Activated B cell treated with CpG ODN at 0.5 μM for 24 hours (primary cell): ENCODE measurements around the gene RNASE8. TPM values are rescaled to one million over a fixed set of nuclear protein-coding genes. Genes with fewer than 3 reads are reported as not detected.

Source experiments
- ATAC-seq: fragments of 200-7000 bp; cut with Tn5 transposase; one replicate; pipeline ENCODE4 v1.10.0; 2021; ENCODE audit warnings: low read depth, mild to moderate bottlenecking, moderate library complexity
- CTCF ChIA-PET: fragments of 350-600 bp; sonication (Branson Sonifier 250); formaldehyde crosslinking; loops from one replicate; lab custom pipeline; 2021; ENCODE audit warnings: antibody characterized with exemption; lab: Charles Lee
- POLR2A ChIA-PET: fragments of 350-600 bp; sonication (Branson Sonifier 250); formaldehyde crosslinking; loops from one replicate; lab custom pipeline; 2021; ENCODE audit warnings: antibody characterized with exemption; lab: Charles Lee
- DNase-seq: peaks from one replicate; pipeline ENCODE4 v3.0.0; 2022
- H3K27ac Mint-ChIP-seq: one replicate; pipeline ENCODE4 v1.8.0; 2020; ENCODE audit warnings: mixed read lengths
- H3K27me3 Mint-ChIP-seq: one replicate; pipeline ENCODE4 v1.8.0; 2021; ENCODE audit warnings: mixed read lengths
- H3K36me3 Mint-ChIP-seq: one replicate; pipeline ENCODE4 v1.8.0; 2021; ENCODE audit warnings: low read depth, mixed read lengths
- H3K4me1 Mint-ChIP-seq: one replicate; pipeline ENCODE4 v1.8.0; 2021; ENCODE audit warnings: mixed read lengths
- H3K4me3 Mint-ChIP-seq: one replicate; pipeline ENCODE4 v1.8.0; 2020; ENCODE audit warnings: mild to moderate bottlenecking, mixed read lengths
- H3K9me3 Mint-ChIP-seq: one replicate; pipeline ENCODE4 v1.8.0; 2020; ENCODE audit warnings: mixed read lengths
- CTCF ChIP-seq: fragments of 200-600 bp; IDR thresholded peaks from one replicate; pipeline ENCODE4 v1.8.0; 2022; ENCODE audit warnings: antibody characterized with exemption, mild to moderate bottlenecking
- intact Hi-C: fragments of 100-400 bp; cut with micrococcal nuclease; formaldehyde crosslinking; loops from one replicate; pipeline ENCODE4 v1.15.1; 2024
- total RNA-seq: library from RNA; stranded (reverse); gene quantifications from 2 replicates; pipeline ENCODE4 v1.2.3, GENCODE V29; 2022

The RNASE8 gene
- total RNA-seq, 1 donor from 2014 or later = not detected

- ATAC-seq = no peak
- intact Hi-C loops = no loop called here
- H3K9me3 Mint-ChIP-seq = no peaks in the 10 kb centered on the region
- DNase-seq = no peak
- no peak for TF ChIP-seq CTCF
- no peaks in the 10 kb centered on the region for H3K36me3 Mint-ChIP-seq
- CTCF ChIA-PET = interaction anchor here (1.5 to 2.4 kb wide), 2 partner anchors 8 to 29 kb away, joined by 6 to 15 read pairs; no protein-coding TSS in a partner anchor
- no peak overlapping the region for H3K4me3 Mint-ChIP-seq
- H3K4me1 Mint-ChIP-seq = no peaks in the 10 kb centered on the region
- POLR2A ChIA-PET = no interaction called here
- peaks cover 29% of the 10 kb centered on the region for H3K27me3 Mint-ChIP-seq
- no peak overlapping the region for H3K27ac Mint-ChIP-seq
These were observed 13.5 kb upstream of the RNASE8 start for GRCh38 chr14:21043974-21044618.

DNA sequence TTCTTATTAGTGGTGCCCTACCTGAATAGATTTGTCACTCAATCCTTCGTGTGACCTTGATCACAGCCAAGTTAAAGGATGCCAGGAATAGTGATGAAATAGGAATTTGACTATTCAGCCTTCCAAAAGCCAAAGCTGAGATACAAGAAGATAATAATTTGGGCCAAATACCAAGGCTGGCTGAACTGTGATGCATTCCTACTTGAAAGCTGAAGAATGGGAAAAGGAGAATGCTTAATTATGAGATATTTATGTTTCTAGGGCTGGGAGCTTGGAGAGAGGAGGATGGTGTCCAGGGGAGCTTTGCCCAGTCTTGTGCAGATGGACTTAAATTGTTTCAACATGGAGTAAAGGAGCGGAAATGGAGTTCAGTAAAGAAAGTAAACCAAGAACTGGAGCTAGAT, 10.2 kb upstream of the RNASE8 start:
- ChIA-PET POLR2A (no interaction called here), CTCF (interaction anchor here (1.2 to 2.3 kb wide), 2 partner anchors 20 to 33 kb away, joined by 3 to 9 read pairs; no protein-coding TSS in a partner anchor)
- Mint-ChIP-seq H3K36me3 (no peaks in the 10 kb centered on the region), H3K27me3 (peaks cover 21% of the 10 kb centered on the region), H3K9me3 (no peaks in the 10 kb centered on the region), H3K27ac (no peak overlapping the region), H3K4me3 (no peak overlapping the region), H3K4me1 (no peaks in the 10 kb centered on the region)
- DNase-seq (no peak), ATAC-seq (no peak)
- no peak for TF ChIP-seq CTCF
- intact Hi-C loops = no loop called here

GRCh38 chr14:21048638-21049037, 9.0 kb upstream of the RNASE8 start:
- POLR2A ChIA-PET = no interaction called here
- intact Hi-C loops = no loop called here
- no peaks in the 10 kb centered on the region for H3K36me3 Mint-ChIP-seq
- H3K9me3 Mint-ChIP-seq = no peaks in the 10 kb centered on the region
- H3K27me3 Mint-ChIP-seq = peaks cover 18% of the 10 kb centered on the region
- no peaks in the 10 kb centered on the region for H3K4me1 Mint-ChIP-seq
- H3K27ac Mint-ChIP-seq = no peak overlapping the region
- DNase-seq (no peak), ATAC-seq (no peak)
- CTCF ChIA-PET = no interaction called here
- no peak for TF ChIP-seq CTCF
- H3K4me3 Mint-ChIP-seq = no peak overlapping the region

DNA sequence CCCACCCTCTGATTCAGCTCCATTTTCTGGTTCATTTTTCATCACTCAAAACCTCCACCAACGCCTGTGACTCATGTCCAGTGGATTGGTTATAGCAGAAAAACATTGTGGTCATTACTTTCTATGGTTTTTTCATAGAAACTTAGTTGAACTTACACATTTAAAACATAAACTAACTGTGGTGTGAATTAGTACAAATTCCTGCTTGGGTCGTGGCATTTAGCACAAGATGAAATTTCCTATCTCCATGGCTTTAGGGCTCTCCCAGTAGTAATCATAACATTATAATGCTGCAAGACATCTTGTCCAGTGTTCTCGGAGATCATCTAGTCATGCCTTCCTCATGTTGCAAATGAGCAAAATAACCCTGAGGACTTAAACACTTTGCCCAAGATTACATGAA, 8.3 kb upstream of the RNASE8 start:
- ATAC-seq (no peak), DNase-seq (no peak)
- peaks cover 17% of the 10 kb centered on the region for H3K27me3 Mint-ChIP-seq
- no peaks in the 10 kb centered on the region for H3K36me3 Mint-ChIP-seq
- no peaks in the 10 kb centered on the region for H3K4me1 Mint-ChIP-seq
- CTCF ChIA-PET = no interaction called here
- H3K27ac Mint-ChIP-seq = no peak overlapping the region
- no peaks in the 10 kb centered on the region for H3K9me3 Mint-ChIP-seq
- POLR2A ChIA-PET = no interaction called here
- H3K4me3 Mint-ChIP-seq = no peak overlapping the region
- intact Hi-C loops = no loop called here
- no peak for TF ChIP-seq CTCF

GRCh38 chr14:21050597-21050996, 7.0 kb upstream of the RNASE8 start:
- H3K4me1 Mint-ChIP-seq = no peaks in the 10 kb centered on the region
- no peak overlapping the region for H3K27ac Mint-ChIP-seq
- intact Hi-C loops = no loop called here
- ChIA-PET CTCF (interaction anchor here (1.2 kb wide), 1 partner anchor 36 kb away, joined by 3 read pairs; no protein-coding TSS in a partner anchor), POLR2A (no interaction called here)
- no peaks in the 10 kb centered on the region for H3K36me3 Mint-ChIP-seq
- no peak overlapping the region for H3K4me3 Mint-ChIP-seq
- ATAC-seq = no peak
- no peak for TF ChIP-seq CTCF
- peaks cover 6% of the 10 kb centered on the region for H3K27me3 Mint-ChIP-seq
- no peaks in the 10 kb centered on the region for H3K9me3 Mint-ChIP-seq
- DNase-seq = no peak
